ENCODE data around the gene LYPD6.
"Not testable (repeated sequence)": the region's sequence is repeated elsewhere in the genome, so short reads cannot be mapped to it uniquely, and the experiment has no call there.

Gene LYPD6

GRCh38 chr2:149456285-149456684 is 125.9 kb downstream of the LYPD6 start:
- DNase-seq (ENCODE audit: low spot score): no peak

GRCh38 chr2:149458502-149458901 is 128.1 kb downstream of the LYPD6 start:
- no peak for DNase-seq (ENCODE audit: low spot score)

- DNase-seq (ENCODE audit: low spot score): no peak
Observed at GRCh38 chr2:149463328-149464002, 133.1 kb downstream of the LYPD6 start.

- no peak for DNase-seq (ENCODE audit: low spot score)
Observed at GRCh38 chr2:149464396-149464795, 134.0 kb downstream of the LYPD6 start.

GRCh38 chr2:149465873-149466272 is 135.5 kb downstream of the LYPD6 start:
- no peak for DNase-seq (ENCODE audit: low spot score)

GRCh38 chr2:149466635-149467034 is 136.2 kb downstream of the LYPD6 start:
- no peak for DNase-seq (ENCODE audit: low spot score)

- no peak for DNase-seq (ENCODE audit: low spot score)
Observed at GRCh38 chr2:149467436-149467835, 137.0 kb downstream of the LYPD6 start.

- no peak for DNase-seq (ENCODE audit: low spot score)
Observed at GRCh38 chr2:149468636-149469035, 138.2 kb downstream of the LYPD6 start.

- DNase-seq (ENCODE audit: low spot score): no peak
Observed at GRCh38 chr2:149470046-149470445, 139.7 kb downstream of the LYPD6 start.

GRCh38 chr2:149472413-149472812 is 142.0 kb downstream of the LYPD6 start:
- no peak for DNase-seq (ENCODE audit: low spot score)

- DNase-seq (ENCODE audit: low spot score): no peak
Observed at GRCh38 chr2:149473068-149473467, 142.7 kb downstream of the LYPD6 start.

- DNase-seq (ENCODE audit: low spot score): no peak
Observed at GRCh38 chr2:149473521-149473920, 143.1 kb downstream of the LYPD6 start.

- DNase-seq (ENCODE audit: low spot score): no peak
Observed at GRCh38 chr2:149483004-149483605, 152.7 kb downstream of the LYPD6 start.

GRCh38 chr2:149486664-149487063 is 156.3 kb downstream of the LYPD6 start:
- DNase-seq (ENCODE audit: low spot score): no peak

GRCh38 chr2:149487189-149487588 is 156.8 kb downstream of the LYPD6 start:
- DNase-seq (ENCODE audit: low spot score): no peak

GRCh38 chr2:149488706-149489440 is 158.5 kb downstream of the LYPD6 start:
- DNase-seq (ENCODE audit: low spot score): no peak

GRCh38 chr2:149489452-149489851 is 159.1 kb downstream of the LYPD6 start:
- no peak for DNase-seq (ENCODE audit: low spot score)

- DNase-seq (ENCODE audit: low spot score): no peak
Observed at GRCh38 chr2:149490296-149490695, 159.9 kb downstream of the LYPD6 start.

- no peak for DNase-seq (ENCODE audit: low spot score)
Observed at GRCh38 chr2:149492923-149493322, 162.5 kb downstream of the LYPD6 start.

GRCh38 chr2:149499204-149499603 is 168.8 kb downstream of the LYPD6 start:
- not testable (repeated sequence) for DNase-seq (ENCODE audit: low spot score)

- DNase-seq (ENCODE audit: low spot score): not testable (repeated sequence)
Observed at GRCh38 chr2:149506808-149507207, 176.4 kb downstream of the LYPD6 start.

GRCh38 chr2:149507974-149508373 is 177.6 kb downstream of the LYPD6 start:
- DNase-seq (ENCODE audit: low spot score): no peak

- DNase-seq (ENCODE audit: low spot score): no peak
Observed at GRCh38 chr2:149513461-149513860, 183.1 kb downstream of the LYPD6 start.
